MV-4-11 (cell line): ENCODE results near the gene CACNB2.
A peak's percentile ranks its signal among the peaks of the same experiment; 100 is the strongest.

Experiments
- DNase-seq: peaks from one replicate; lab custom pipeline; 2025; lab: John Stamatoyannopoulos, UW

CACNB2 gene

GRCh38 chr10:18450298-18450697 is 310.1 kb downstream of the CACNB2 start:
- no peak for DNase-seq

- no peak for DNase-seq
Measured at GRCh38 chr10:18455086-18455884, 315.1 kb downstream of the CACNB2 start.

- DNase-seq = no peak
Measured at GRCh38 chr10:18456984-18457383, 316.8 kb downstream of the CACNB2 start.

GRCh38 chr10:18460032-18460431 is 319.8 kb downstream of the CACNB2 start:
- no peak for DNase-seq

- DNase-seq = no peak
Measured at GRCh38 chr10:18463673-18464211, 323.5 kb downstream of the CACNB2 start.

GRCh38 chr10:18469125-18469524 is 328.9 kb downstream of the CACNB2 start:
- no peak for DNase-seq

GRCh38 chr10:18472977-18473376 is 332.8 kb downstream of the CACNB2 start:
- peak; percentile 4 for DNase-seq

GRCh38 chr10:18473424-18474117 is 333.3 kb downstream of the CACNB2 start:
- no peak for DNase-seq

GRCh38 chr10:18474118-18474455 is 333.9 kb downstream of the CACNB2 start:
- DNase-seq = no peak

GRCh38 chr10:18476076-18476647 is 335.9 kb downstream of the CACNB2 start:
- no peak for DNase-seq

GRCh38 chr10:18478354-18478753 is 338.1 kb downstream of the CACNB2 start:
- DNase-seq = no peak

- DNase-seq = no peak
Measured at GRCh38 chr10:18479502-18479901, 339.3 kb downstream of the CACNB2 start.

- DNase-seq = no peak
Measured at GRCh38 chr10:18483516-18484186, 343.4 kb downstream of the CACNB2 start.

GRCh38 chr10:18486438-18486837 is 346.2 kb downstream of the CACNB2 start:
- no peak for DNase-seq

- DNase-seq = no peak
Measured at GRCh38 chr10:18490755-18491154, 350.5 kb downstream of the CACNB2 start.

- DNase-seq = no peak
Measured at GRCh38 chr10:18497806-18498369, 357.7 kb downstream of the CACNB2 start.

- no peak for DNase-seq
Measured at GRCh38 chr10:18498998-18499397, 358.8 kb downstream of the CACNB2 start.

GRCh38 chr10:18500576-18500975 is 360.4 kb downstream of the CACNB2 start:
- DNase-seq = no peak

- no peak for DNase-seq
Measured at GRCh38 chr10:18501198-18501597, 361.0 kb downstream of the CACNB2 start.

- DNase-seq = no peak
Measured at GRCh38 chr10:18501629-18502028, 361.4 kb downstream of the CACNB2 start.

- DNase-seq = no peak
Measured at GRCh38 chr10:18504161-18504560, 363.9 kb downstream of the CACNB2 start.
